ENCODE data around the gene MRPL11.
"Not testable (repeated sequence)": the region's sequence is repeated elsewhere in the genome, so short reads cannot be mapped to it uniquely, and the experiment has no call there.

Gene MRPL11

GRCh38 chr11:66467756-66468155 lies 29.1 kb upstream of the MRPL11 start:
- H3K4me3 Mint-ChIP-seq = peak overlapping the region; percentile 93 to 97 (median 94)
- H3K36me3 Mint-ChIP-seq (ENCODE audit: low read depth) = peaks cover 5% of the 10 kb centered on the region
- TF ChIP-seq, protein P1, sequence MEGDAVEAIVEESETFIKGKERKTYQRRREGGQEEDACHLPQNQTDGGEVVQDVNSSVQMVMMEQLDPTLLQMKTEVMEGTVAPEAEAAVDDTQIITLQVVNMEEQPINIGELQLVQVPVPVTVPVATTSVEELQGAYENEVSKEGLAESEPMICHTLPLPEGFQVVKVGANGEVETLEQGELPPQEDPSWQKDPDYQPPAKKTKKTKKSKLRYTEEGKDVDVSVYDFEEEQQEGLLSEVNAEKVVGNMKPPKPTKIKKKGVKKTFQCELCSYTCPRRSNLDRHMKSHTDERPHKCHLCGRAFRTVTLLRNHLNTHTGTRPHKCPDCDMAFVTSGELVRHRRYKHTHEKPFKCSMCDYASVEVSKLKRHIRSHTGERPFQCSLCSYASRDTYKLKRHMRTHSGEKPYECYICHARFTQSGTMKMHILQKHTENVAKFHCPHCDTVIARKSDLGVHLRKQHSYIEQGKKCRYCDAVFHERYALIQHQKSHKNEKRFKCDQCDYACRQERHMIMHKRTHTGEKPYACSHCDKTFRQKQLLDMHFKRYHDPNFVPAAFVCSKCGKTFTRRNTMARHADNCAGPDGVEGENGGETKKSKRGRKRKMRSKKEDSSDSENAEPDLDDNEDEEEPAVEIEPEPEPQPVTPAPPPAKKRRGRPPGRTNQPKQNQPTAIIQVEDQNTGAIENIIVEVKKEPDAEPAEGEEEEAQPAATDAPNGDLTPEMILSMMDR (IDR thresholded peaks at IDR 0.05; ENCODE audit: unreplicated experiment in 3 of 3) = no peak
- H3K9me3 Mint-ChIP-seq = peaks cover 1% of the 10 kb centered on the region
- H3K27ac Mint-ChIP-seq = peak overlapping the region in 2 of 3 experiments; percentile 58 to 70
- H3K4me1 Mint-ChIP-seq = peaks cover 16% of the 10 kb centered on the region
- H3K27me3 Mint-ChIP-seq (ENCODE audit: low read depth) = peaks cover 4% of the 10 kb centered on the region

GRCh38 chr11:66467034-66467659 lies 28.5 kb upstream of the MRPL11 start:
- peaks cover 6% of the 10 kb centered on the region for H3K9me3 Mint-ChIP-seq
- peak overlapping the region; percentile 93 to 97 (median 94) for H3K4me3 Mint-ChIP-seq
- TF ChIP-seq, protein P1 (IDR thresholded peaks at IDR 0.05; ENCODE audit: unreplicated experiment in 3 of 3) = peak; percentile 38 to 42 (median 38)

GRCh38 chr11:66466225-66467033 lies 27.8 kb upstream of the MRPL11 start, which contains the start of gene PELI3:
Gene PELI3 (plus strand): TSS chr11:66466905. CDS start chr11:66468129, 1,224 bp downstream.
- TF ChIP-seq, protein P1 (IDR thresholded peaks at IDR 0.05; ENCODE audit: unreplicated experiment in 3 of 3) = no peak
- Mint-ChIP-seq H3K27ac (peak within 1 kb of the TSS; percentile 62 to 89 (median 85)), H3K4me1 (peaks cover 16% of the 10 kb centered on the region), H3K36me3 (ENCODE audit: low read depth) (peaks cover 5% of the 10 kb centered on the region), H3K27me3 (ENCODE audit: low read depth) (peaks cover 4% of the 10 kb centered on the region), H3K4me3 (peak within 1 kb of the TSS; percentile 93 to 97 (median 96)), H3K9me3 (peaks cover 6% of the 10 kb centered on the region)

More at GRCh38 chr11:66467034-66467659, 28.5 kb upstream of the MRPL11 start:
- H3K27me3 Mint-ChIP-seq (ENCODE audit: low read depth) = peaks cover 4% of the 10 kb centered on the region
- H3K36me3 Mint-ChIP-seq (ENCODE audit: low read depth) = peaks cover 5% of the 10 kb centered on the region
- H3K4me1 Mint-ChIP-seq = peaks cover 16% of the 10 kb centered on the region
- H3K27ac Mint-ChIP-seq = peak overlapping the region in 2 of 3 experiments; percentile 58 to 70

- Mint-ChIP-seq H3K27ac (peak overlapping the region; percentile 62 to 89 (median 85)), H3K4me1 (peaks cover 16% of the 10 kb centered on the region), H3K4me3 (peak overlapping the region; percentile 92 to 96 (median 95)), H3K27me3 (ENCODE audit: low read depth) (peaks cover 4% of the 10 kb centered on the region), H3K9me3 (peaks cover 6% of the 10 kb centered on the region), H3K36me3 (ENCODE audit: low read depth) (peaks cover 5% of the 10 kb centered on the region)
- TF ChIP-seq, protein P1 (IDR thresholded peaks at IDR 0.05; ENCODE audit: unreplicated experiment in 3 of 3) = no peak
Measured at GRCh38 chr11:66465373-66466224, 27.0 kb upstream of the MRPL11 start.

- Mint-ChIP-seq H3K4me3 (peak overlapping the region; percentile 92 to 96 (median 95)), H3K4me1 (peaks cover 16% of the 10 kb centered on the region), H3K27me3 (ENCODE audit: low read depth) (peaks cover 4% of the 10 kb centered on the region), H3K9me3 (peaks cover 6% of the 10 kb centered on the region), H3K36me3 (ENCODE audit: low read depth) (peaks cover under 1% of the 10 kb centered on the region), H3K27ac (peak overlapping the region; percentile 51 to 89 (median 62))
- TF ChIP-seq, protein P1 (IDR thresholded peaks at IDR 0.05; ENCODE audit: unreplicated experiment in 3 of 3) = no peak
Measured at GRCh38 chr11:66464916-66465315, 26.3 kb upstream of the MRPL11 start.

- not testable (repeated sequence) for H3K27ac Mint-ChIP-seq; H3K9me3 Mint-ChIP-seq; H3K27me3 Mint-ChIP-seq (ENCODE audit: low read depth); H3K36me3 Mint-ChIP-seq (ENCODE audit: low read depth)
- Mint-ChIP-seq H3K4me3 (peak overlapping the region in 1 of 3 experiments; percentile 59), H3K4me1 (peaks cover 16% of the 10 kb centered on the region)
Measured at GRCh38 chr11:66464116-66464515, 25.5 kb upstream of the MRPL11 start.
